Left kidney (tissue), 2 donors: ENCODE results near the gene HMCN2. TPM values are rescaled to one million over a fixed set of nuclear protein-coding genes. Genes with fewer than 3 reads are reported as not detected.

Experiments
- DNase-seq: peaks from one replicate; pipeline ENCODE4 v3.0.0-alpha.2; 2013
- polyA plus RNA-seq: library from polyadenylated mRNA; unstranded; fragments of 120-200 nt; gene quantifications from one replicate; pipeline ENCODE4 v1.2.1, GENCODE V29; 2013; ENCODE audit not compliant: insufficient read length

HMCN2 gene
- polyA plus RNA-seq, 1 donor: 0.98 TPM

GRCh38 chr9:130345897-130346385 lies 80.4 kb downstream of the HMCN2 start:
- DNase-seq: no peak

DNA sequence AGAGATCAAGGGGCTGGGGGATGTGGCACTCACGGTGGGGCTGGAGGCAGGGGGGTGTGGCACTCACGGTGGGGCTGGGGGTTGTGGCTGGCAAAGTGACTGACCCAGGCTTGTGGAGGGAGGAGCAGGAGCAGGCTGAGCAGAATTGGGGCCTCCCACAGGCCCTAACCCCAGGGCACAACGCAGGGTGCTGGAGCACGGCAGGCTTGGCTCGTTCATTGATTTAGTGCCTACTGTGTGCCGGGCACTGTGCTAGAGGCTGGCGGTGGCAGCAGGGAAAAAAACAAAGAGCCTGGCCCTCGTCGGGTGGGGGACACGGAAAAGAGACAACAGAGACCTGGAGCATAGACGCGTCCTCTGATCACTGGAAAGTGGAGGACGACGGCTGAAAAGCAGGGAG lies 80.9 kb downstream of the HMCN2 start:
- no peak for DNase-seq

GRCh38 chr9:130347036-130347435 lies 81.5 kb downstream of the HMCN2 start:
- DNase-seq: no peak

GRCh38 chr9:130347931-130348330 lies 82.4 kb downstream of the HMCN2 start:
- no peak for DNase-seq

GRCh38 chr9:130348341-130348740 lies 82.8 kb downstream of the HMCN2 start:
- DNase-seq: no peak

GRCh38 chr9:130348881-130349280 lies 83.3 kb downstream of the HMCN2 start:
- DNase-seq: no peak

DNA sequence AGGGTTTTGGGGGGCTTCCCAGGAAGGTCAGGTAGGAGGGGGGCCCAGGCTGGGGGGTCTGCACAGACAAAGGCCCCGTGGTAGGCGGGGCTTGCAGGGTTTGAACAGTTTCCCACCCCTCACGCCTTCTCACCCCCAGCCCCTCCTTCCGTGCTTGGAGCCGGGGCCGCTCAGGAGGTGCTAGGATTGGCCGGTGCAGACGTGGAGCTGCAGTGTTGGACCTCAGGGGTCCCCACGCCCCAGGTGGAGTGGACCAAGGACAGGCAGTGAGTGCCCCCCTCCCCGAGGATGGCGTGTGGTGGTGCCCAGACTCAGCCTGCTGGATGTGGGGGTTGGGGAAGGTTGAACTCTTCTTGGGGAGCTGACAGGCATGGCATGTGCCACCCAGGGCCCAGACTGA lies 83.8 kb downstream of the HMCN2 start:
- no peak for DNase-seq

- no peak for DNase-seq
Observed at GRCh38 chr9:130351343-130351742, 85.8 kb downstream of the HMCN2 start.

GRCh38 chr9:130352081-130352480 lies 86.5 kb downstream of the HMCN2 start:
- no peak for DNase-seq

- DNase-seq: no peak
Observed at GRCh38 chr9:130352586-130353285, 87.2 kb downstream of the HMCN2 start.

GRCh38 chr9:130354378-130354777 lies 88.8 kb downstream of the HMCN2 start:
- DNase-seq: no peak

DNA sequence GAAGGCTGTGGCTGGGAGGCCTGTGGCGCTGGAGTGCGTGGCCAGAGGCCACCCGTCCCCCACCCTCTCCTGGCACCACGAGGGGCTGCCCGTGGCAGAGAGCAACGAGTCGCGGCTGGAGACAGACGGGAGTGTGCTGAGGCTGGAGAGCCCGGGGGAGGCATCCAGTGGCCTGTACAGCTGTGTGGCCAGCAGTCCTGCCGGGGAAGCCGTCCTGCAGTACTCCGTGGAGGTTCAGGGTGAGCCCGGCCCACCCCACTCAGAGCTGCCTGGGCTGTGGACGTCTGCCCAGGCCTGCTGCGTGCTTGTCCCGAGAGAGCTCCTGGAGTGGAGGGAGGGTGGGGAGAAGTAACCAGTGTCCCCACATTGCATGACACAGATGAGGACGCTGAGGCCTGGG lies 89.2 kb downstream of the HMCN2 start:
- no peak for DNase-seq

GRCh38 chr9:130356033-130356432 lies 90.5 kb downstream of the HMCN2 start:
- no peak for DNase-seq

DNA sequence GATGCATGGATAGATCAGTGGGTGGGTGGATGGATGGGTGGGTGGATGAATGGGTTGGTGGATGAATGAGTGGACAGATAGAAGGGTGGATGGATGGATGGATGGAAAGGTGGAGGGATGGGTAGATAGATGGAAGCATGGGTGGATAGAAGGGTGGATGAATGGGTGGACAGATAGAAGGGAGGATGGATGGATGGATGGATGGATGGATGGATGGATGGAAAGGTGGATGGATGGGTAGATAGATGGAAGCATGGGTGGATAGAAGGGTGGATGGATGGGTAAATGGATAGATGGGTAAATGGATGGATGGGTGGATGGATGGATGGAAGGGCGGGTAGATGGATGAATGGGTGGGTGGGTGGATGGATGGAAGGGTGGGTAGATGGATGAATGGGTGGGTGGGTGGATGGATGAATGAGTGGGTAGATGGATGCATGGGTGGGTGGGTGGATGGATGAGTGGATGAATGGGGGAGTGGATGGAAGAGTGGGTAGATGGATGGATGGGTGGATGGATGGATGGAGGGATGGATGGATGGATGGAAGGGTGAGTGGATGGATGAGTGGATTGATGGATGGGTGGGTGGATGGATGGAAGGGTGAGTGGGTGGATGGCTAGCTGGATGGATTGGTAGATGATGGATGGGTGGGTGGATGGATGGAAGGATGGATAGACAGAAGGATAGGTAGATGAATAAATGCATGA lies 91.5 kb downstream of the HMCN2 start:
- no peak for DNase-seq

GRCh38 chr9:130358928-130359327 lies 93.4 kb downstream of the HMCN2 start:
- DNase-seq: no peak

DNA sequence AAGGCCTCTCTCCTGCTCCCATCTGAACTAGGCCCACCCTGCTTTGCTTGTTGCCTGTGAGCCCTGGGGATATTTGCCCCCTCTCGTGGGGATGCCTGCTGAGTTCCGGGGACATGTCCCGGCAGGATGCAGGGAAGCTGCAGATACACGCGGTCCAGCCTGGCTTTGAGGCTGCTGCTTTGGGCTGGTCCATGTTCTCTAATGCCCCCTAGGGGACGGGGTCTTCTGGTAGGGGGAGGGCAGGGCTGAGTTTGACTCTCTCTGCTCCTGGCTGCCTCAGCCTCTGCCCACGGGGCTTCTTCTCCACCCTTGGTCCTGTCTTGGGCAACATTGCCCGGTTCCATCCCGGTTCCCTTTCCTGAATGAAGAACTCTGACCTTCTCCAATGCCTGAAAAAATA lies 94.3 kb downstream of the HMCN2 start:
- no peak for DNase-seq

GRCh38 chr9:130360672-130361071 lies 95.1 kb downstream of the HMCN2 start:
- no peak for DNase-seq

DNA sequence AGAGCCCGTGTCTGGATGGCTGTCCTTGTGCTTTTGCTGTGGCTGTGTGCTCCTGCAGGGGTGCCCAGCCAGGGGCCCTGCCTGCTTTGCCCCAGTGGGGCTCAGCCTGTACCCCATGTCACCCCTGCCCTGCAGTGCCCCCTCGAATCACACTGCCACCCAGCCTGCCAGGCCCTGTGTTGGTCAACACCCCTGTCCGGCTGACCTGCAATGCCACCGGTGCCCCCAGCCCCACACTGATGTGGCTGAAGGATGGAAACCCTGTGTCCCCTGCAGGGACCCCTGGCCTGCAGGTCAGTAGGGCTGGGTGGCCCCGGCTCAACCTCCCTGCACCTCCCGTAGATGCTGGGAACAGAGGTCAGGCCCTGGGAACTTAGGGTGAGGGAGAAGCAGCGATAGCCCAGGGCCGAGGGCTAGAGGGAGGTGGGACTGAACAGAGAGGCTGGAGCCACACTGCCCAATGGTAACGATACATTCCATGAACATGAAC lies 96.4 kb downstream of the HMCN2 start:
- DNase-seq: no peak

GRCh38 chr9:130362691-130363090 lies 97.1 kb downstream of the HMCN2 start:
- DNase-seq: no peak

DNA sequence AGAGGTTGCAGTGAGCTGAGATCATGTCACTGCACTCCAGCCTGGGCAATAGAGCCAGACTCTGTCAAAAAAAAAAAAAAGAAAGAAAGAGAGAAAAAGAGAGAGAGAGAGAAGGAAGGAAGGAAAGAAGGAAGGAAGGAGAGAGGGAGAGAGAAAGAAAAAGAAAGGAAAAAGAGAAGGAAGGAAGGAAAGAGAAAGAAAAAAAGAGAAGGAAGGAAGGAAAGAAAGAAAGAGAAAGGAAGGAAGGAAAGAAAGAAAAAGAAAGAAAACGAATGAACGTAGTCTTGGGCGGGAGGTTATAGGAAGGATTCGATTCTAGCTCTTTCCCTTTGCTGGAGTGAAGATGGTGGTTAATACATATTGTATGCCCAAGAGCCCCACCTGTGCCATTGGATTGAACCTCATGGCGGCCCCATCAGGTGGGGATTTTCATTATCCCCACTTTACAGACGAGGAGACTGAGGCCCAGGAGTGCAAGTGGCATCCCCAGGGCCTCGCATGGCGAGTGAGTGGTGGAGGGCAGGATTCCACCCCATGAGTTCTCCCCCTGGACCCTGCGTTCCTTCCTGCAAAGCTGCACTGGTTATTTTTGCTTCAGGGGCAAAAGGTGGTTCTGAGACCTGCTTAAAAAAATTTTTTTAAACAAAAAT lies 98.3 kb downstream of the HMCN2 start:
- DNase-seq: no peak

- DNase-seq: no peak
Observed at GRCh38 chr9:130364619-130365322, 99.2 kb downstream of the HMCN2 start.

DNA sequence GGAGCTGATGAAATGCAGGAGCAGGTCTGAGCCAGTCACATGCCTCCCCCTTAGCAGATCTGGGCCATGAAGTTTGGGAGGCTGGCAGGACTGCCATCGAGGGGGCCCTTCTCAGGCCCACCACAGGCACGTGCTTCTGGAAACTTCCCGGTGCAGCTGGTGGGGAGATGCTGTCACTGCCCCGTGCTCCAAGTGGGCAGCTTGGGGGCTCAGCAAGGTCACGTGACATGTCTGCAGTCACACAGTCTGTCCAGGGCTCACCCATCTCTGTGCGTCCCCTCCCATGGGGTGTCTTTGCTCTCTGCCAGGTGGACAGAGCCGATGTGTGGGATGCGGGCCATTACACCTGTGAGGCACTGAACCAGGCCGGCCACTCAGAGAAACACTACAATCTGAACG lies 99.8 kb downstream of the HMCN2 start:
- DNase-seq: no peak
